ENCODE results near the gene NKD2.

DNA sequence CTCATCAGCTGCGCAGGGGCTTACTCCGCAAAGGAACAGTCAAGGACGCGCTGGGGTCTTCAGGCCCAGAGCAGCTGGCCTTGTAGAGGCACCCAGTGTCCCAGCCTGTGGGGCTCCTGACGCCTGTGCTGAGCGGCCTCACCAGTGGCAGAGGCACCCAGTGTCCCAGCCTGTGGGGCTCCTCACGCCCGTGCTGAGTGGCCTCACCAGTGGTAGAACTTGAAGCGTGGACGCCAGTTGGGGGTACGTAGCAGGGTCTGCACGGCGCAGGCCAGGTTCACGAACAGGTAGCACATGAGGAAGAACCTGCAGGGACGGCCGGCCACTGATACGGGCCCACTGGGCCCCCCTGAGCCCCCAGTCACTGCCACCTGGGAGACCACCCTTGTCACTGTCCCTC is 67.3 kb downstream of the NKD2 start:
- TF ChIP-seq, protein P1, sequence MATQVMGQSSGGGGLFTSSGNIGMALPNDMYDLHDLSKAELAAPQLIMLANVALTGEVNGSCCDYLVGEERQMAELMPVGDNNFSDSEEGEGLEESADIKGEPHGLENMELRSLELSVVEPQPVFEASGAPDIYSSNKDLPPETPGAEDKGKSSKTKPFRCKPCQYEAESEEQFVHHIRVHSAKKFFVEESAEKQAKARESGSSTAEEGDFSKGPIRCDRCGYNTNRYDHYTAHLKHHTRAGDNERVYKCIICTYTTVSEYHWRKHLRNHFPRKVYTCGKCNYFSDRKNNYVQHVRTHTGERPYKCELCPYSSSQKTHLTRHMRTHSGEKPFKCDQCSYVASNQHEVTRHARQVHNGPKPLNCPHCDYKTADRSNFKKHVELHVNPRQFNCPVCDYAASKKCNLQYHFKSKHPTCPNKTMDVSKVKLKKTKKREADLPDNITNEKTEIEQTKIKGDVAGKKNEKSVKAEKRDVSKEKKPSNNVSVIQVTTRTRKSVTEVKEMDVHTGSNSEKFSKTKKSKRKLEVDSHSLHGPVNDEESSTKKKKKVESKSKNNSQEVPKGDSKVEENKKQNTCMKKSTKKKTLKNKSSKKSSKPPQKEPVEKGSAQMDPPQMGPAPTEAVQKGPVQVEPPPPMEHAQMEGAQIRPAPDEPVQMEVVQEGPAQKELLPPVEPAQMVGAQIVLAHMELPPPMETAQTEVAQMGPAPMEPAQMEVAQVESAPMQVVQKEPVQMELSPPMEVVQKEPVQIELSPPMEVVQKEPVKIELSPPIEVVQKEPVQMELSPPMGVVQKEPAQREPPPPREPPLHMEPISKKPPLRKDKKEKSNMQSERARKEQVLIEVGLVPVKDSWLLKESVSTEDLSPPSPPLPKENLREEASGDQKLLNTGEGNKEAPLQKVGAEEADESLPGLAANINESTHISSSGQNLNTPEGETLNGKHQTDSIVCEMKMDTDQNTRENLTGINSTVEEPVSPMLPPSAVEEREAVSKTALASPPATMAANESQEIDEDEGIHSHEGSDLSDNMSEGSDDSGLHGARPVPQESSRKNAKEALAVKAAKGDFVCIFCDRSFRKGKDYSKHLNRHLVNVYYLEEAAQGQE (IDR thresholded peaks at IDR 0.05; ENCODE audit: low read depth), result no peak
- TF ChIP-seq, protein P2, sequence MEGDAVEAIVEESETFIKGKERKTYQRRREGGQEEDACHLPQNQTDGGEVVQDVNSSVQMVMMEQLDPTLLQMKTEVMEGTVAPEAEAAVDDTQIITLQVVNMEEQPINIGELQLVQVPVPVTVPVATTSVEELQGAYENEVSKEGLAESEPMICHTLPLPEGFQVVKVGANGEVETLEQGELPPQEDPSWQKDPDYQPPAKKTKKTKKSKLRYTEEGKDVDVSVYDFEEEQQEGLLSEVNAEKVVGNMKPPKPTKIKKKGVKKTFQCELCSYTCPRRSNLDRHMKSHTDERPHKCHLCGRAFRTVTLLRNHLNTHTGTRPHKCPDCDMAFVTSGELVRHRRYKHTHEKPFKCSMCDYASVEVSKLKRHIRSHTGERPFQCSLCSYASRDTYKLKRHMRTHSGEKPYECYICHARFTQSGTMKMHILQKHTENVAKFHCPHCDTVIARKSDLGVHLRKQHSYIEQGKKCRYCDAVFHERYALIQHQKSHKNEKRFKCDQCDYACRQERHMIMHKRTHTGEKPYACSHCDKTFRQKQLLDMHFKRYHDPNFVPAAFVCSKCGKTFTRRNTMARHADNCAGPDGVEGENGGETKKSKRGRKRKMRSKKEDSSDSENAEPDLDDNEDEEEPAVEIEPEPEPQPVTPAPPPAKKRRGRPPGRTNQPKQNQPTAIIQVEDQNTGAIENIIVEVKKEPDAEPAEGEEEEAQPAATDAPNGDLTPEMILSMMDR (IDR thresholded peaks at IDR 0.05 in 2 of 3, conservative IDR thresholded peaks at IDR 0.05 in 1 of 3; ENCODE audit: borderline replicate concordance in 1 of 3, insufficient read depth in 1 of 3, low read depth in 2 of 3, low read length in 2 of 3), result no peak
- no peak for TF ChIP-seq POLR2AphosphoS5 (IDR thresholded peaks at IDR 0.05; ENCODE audit: low read depth, low read length)

Data from HCT116 (cell line).